GM21825 (cell line): ENCODE results near the gene CHTOP.

Experiments
- ATAC-seq: cut with Tn5 transposase; IDR thresholded peaks from one replicate; pipeline ENCODE4 v1.9.1; 2021; ENCODE audit warnings: mild to moderate bottlenecking, moderate library complexity; ENCODE audit not compliant: unreplicated experiment

The CHTOP gene

GRCh38 chr1:153685544-153686340, 51.9 kb downstream of the CHTOP start:
- ATAC-seq, result no peak

- no peak for ATAC-seq
Observed at GRCh38 chr1:153687346-153688125, 53.7 kb downstream of the CHTOP start.

- ATAC-seq, result no peak
Observed at GRCh38 chr1:153688276-153688675, 54.4 kb downstream of the CHTOP start.

GRCh38 chr1:153688736-153689328, 55.0 kb downstream of the CHTOP start:
- ATAC-seq, result no peak

GRCh38 chr1:153693466-153693865, 59.6 kb downstream of the CHTOP start:
- no peak for ATAC-seq
